ENCODE data around the gene SAA4. TPM values are rescaled to one million over a fixed set of nuclear protein-coding genes. Genes with fewer than 3 reads are reported as not detected.

The SAA4 gene
- polyA plus RNA-seq, 1 donor (not counting 4 experiments of a cell fraction or from before 2014, with no cell fraction given), result not detected

DNA sequence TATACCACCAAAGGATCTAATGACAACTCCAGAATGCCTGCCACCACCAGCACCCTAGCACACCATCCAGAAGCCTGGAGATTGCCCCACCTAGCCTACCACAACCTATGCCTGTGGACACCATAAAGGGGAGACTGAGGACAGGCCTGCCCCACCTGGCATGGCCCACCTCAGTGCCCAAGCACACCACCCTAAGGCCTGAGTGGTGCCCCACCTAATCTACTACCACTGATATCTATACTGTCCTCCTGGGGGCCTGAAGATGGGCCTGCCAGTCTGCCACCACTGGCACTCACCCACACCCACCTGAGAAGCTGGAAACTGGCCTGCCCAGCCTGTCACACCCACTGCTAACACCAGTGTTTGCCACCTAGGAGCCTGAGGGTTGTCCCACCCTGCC is 31.8 kb downstream of the SAA4 start:
- H3K27me3 ChIP-seq (ENCODE audit: control insufficient read depth, extremely low read depth, insufficient read depth, low read length), result peaks cover 10% of the 10 kb centered on the region
- dilution Hi-C loops (cut with MboI; ENCODE audit: extremely low pct_ligation_motif_present, low sequenced_read_pairs), result no loop called here
- H3K27ac ChIP-seq (ENCODE audit: control insufficient read depth, insufficient read depth, low read length), result no peak overlapping the region
- no peak overlapping the region for H3K9ac ChIP-seq (ENCODE audit: control insufficient read depth, extremely low read depth, insufficient read depth, low read length)
- no peak overlapping the region for H3K4me2 ChIP-seq (ENCODE audit: control insufficient read depth, extremely low read depth, insufficient read depth, low read depth, low read length)
- H2AFZ ChIP-seq (ENCODE audit: control insufficient read depth, low read length), result no peak overlapping the region
- FAIRE-seq, result no peak
- no peak for DNase-seq (ENCODE audit: low read depth, low spot score)
- H3K4me3 ChIP-seq (ENCODE audit: control insufficient read depth in 2 of 3, extremely low read depth in 1 of 3, insufficient read depth in 2 of 3, low read depth in 1 of 3, low read length in 3 of 3), result no peak overlapping the region
- no peaks in the 10 kb centered on the region for H3K4me1 ChIP-seq (ENCODE audit: control insufficient read depth, extremely low read depth, insufficient read depth, low read length)
- no peaks in the 10 kb centered on the region for H3K36me3 ChIP-seq (ENCODE audit: control insufficient read depth in 2 of 2, extremely low read depth in 1 of 2, insufficient read depth in 2 of 2, low read length in 2 of 2)
- no peaks in the 10 kb centered on the region for H3K9me3 ChIP-seq (ENCODE audit: control insufficient read depth, low read depth, low read length)
- no peaks in the 10 kb centered on the region for H3K79me2 ChIP-seq (ENCODE audit: control insufficient read depth, insufficient read depth, low read length)
- TF ChIP-seq EZH2 (IDR thresholded peaks at IDR 0.05; ENCODE audit: low read length), result no peak
- TF ChIP-seq CTCF (optimal IDR thresholded peaks at IDR 0.05 in 1 of 3, IDR thresholded peaks at IDR 0.05 in 1 of 3, conservative IDR thresholded peaks at IDR 0.05 in 1 of 3; ENCODE audit: extremely low read depth in 1 of 3, insufficient read depth in 2 of 3, low read length in 3 of 3), result no peak
- H3K9me1 ChIP-seq (ENCODE audit: control insufficient read depth, extremely low read depth, insufficient read depth, low read length), result no peaks in the 10 kb centered on the region
- no peaks in the 10 kb centered on the region for H4K20me1 ChIP-seq (ENCODE audit: control insufficient read depth, extremely low read depth, insufficient read depth, low read length)

DNA sequence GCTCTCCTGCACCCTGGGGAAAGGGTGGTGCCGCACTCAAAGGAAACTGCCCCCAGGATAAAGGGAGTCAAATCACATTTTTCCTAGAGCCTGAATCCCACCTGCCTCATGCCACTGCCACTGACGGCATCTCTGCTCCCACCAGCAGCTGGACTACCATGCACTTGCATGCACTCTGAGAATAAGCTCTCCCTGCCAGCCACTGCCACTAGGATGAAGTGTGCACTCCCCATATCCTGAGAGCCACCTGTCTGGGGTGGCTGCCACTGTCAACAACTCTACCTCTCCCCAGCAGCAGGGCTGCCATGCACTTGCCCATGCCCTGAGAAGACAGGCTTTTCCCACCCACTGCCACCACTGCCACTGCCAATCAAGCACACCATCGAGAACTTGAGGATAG is 32.4 kb downstream of the SAA4 start:
- no peak overlapping the region for H3K27ac ChIP-seq (ENCODE audit: control insufficient read depth, insufficient read depth, low read length)
- no peak overlapping the region for H2AFZ ChIP-seq (ENCODE audit: control insufficient read depth, low read length)
- TF ChIP-seq EZH2 (IDR thresholded peaks at IDR 0.05; ENCODE audit: low read length), result no peak
- no peak for TF ChIP-seq CTCF (optimal IDR thresholded peaks at IDR 0.05 in 1 of 3, IDR thresholded peaks at IDR 0.05 in 1 of 3, conservative IDR thresholded peaks at IDR 0.05 in 1 of 3; ENCODE audit: extremely low read depth in 1 of 3, insufficient read depth in 2 of 3, low read length in 3 of 3)
- H3K4me2 ChIP-seq (ENCODE audit: control insufficient read depth, extremely low read depth, insufficient read depth, low read depth, low read length), result no peak overlapping the region
- no peaks in the 10 kb centered on the region for H4K20me1 ChIP-seq (ENCODE audit: control insufficient read depth, extremely low read depth, insufficient read depth, low read length)
- H3K9me1 ChIP-seq (ENCODE audit: control insufficient read depth, extremely low read depth, insufficient read depth, low read length), result no peaks in the 10 kb centered on the region
- no peaks in the 10 kb centered on the region for H3K4me1 ChIP-seq (ENCODE audit: control insufficient read depth, extremely low read depth, insufficient read depth, low read length)
- H3K9me3 ChIP-seq (ENCODE audit: control insufficient read depth, low read depth, low read length), result no peaks in the 10 kb centered on the region
- no peak for DNase-seq (ENCODE audit: low read depth, low spot score)
- no peaks in the 10 kb centered on the region for H3K36me3 ChIP-seq (ENCODE audit: control insufficient read depth in 2 of 2, extremely low read depth in 1 of 2, insufficient read depth in 2 of 2, low read length in 2 of 2)
- no peak overlapping the region for H3K9ac ChIP-seq (ENCODE audit: control insufficient read depth, extremely low read depth, insufficient read depth, low read length)
- FAIRE-seq, result no peak
- no peaks in the 10 kb centered on the region for H3K79me2 ChIP-seq (ENCODE audit: control insufficient read depth, insufficient read depth, low read length)
- no peak overlapping the region for H3K4me3 ChIP-seq (ENCODE audit: control insufficient read depth in 2 of 3, extremely low read depth in 1 of 3, insufficient read depth in 2 of 3, low read depth in 1 of 3, low read length in 3 of 3)
- peaks cover 7% of the 10 kb centered on the region for H3K27me3 ChIP-seq (ENCODE audit: control insufficient read depth, extremely low read depth, insufficient read depth, low read length)
- dilution Hi-C loops (cut with MboI; ENCODE audit: extremely low pct_ligation_motif_present, low sequenced_read_pairs), result no loop called here
